Osteocyte (in vitro differentiated cells): Measurements from ENCODE around the gene PRRG1. TPM values are rescaled to one million over a fixed set of nuclear protein-coding genes. Genes with fewer than 3 reads are reported as not detected.
"Not testable (repeated sequence)": the region's sequence is repeated elsewhere in the genome, so short reads cannot be mapped to it uniquely, and the experiment has no call there.

ENCODE experiments used
- DNase-seq: peaks from one replicate; pipeline ENCODE4 v3.0.0; 2021; ENCODE audit warnings: mixed read lengths; ENCODE audit not compliant: unreplicated experiment; ENCODE audit errors: extremely low spot score
- H3K27ac Mint-ChIP-seq: one replicate; pipeline ENCODE4 v1.8.0; 2021; ENCODE audit warnings: mild to moderate bottlenecking, mixed read lengths; ENCODE audit not compliant: unreplicated experiment
- H3K27me3 Mint-ChIP-seq: one replicate; pipeline ENCODE4 v1.8.0; 2021; ENCODE audit warnings: mixed read lengths; ENCODE audit not compliant: unreplicated experiment
- H3K36me3 Mint-ChIP-seq: one replicate; pipeline ENCODE4 v1.8.0; 2021; ENCODE audit warnings: mixed read lengths; ENCODE audit not compliant: unreplicated experiment
- H3K4me1 Mint-ChIP-seq: one replicate; pipeline ENCODE4 v1.8.0; 2021; ENCODE audit warnings: mixed read lengths; ENCODE audit not compliant: unreplicated experiment
- H3K4me3 Mint-ChIP-seq: one replicate; pipeline ENCODE4 v1.8.0; 2021; ENCODE audit warnings: mild to moderate bottlenecking, moderate library complexity, mixed read lengths; ENCODE audit not compliant: unreplicated experiment
- H3K9me3 Mint-ChIP-seq: one replicate; pipeline ENCODE4 v1.8.0; 2021; ENCODE audit warnings: mixed read lengths; ENCODE audit not compliant: unreplicated experiment
- CTCF ChIP-seq: fragments of 200-600 bp; sonication (generic); IDR thresholded peaks from 2 replicates; pipeline ENCODE4 v1.5.0; 2021; ENCODE audit warnings: antibody characterized with exemption, mild to moderate bottlenecking, moderate library complexity
- total RNA-seq: library from RNA; stranded (reverse); gene quantifications from 2 replicates; pipeline ENCODE4 v1.2.1, GENCODE V29; 2021

Gene PRRG1
- total RNA-seq, 1 donor from 2014 or later: 9.8 TPM

- DNase-seq: no peak
- no peak for TF ChIP-seq CTCF
- Mint-ChIP-seq H3K9me3 (peaks cover 11% of the 10 kb centered on the region), H3K27ac (no peak overlapping the region), H3K36me3 (no peaks in the 10 kb centered on the region), H3K27me3 (no peaks in the 10 kb centered on the region), H3K4me1 (peaks cover 9% of the 10 kb centered on the region), H3K4me3 (no peak overlapping the region)
Observed at GRCh38 chrX:37455381-37455780, 106.2 kb downstream of the PRRG1 start.

DNA sequence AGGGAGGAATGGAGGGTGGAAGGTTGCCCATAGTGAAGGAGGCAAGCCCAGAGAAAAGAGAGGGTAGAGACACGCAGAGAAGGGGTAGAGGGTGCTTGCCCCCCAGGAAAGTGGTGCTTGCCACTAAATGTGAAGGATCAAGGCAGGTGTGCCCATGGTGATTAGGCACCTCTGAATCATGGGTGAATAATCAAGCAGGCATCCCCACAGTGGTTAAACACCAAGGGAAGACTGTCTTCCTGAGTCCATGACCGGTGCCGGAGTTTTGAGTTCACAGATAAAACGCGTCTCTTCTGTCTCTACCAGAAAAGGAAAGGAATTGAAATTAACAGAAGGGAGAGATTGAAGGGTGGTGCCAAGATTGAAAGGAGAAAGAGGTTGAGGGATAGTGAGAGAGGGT lies 111.1 kb downstream of the PRRG1 start:
- DNase-seq, H3K4me1 Mint-ChIP-seq, H3K4me3 Mint-ChIP-seq, H3K27ac Mint-ChIP-seq, H3K36me3 Mint-ChIP-seq, H3K27me3 Mint-ChIP-seq: not testable (repeated sequence)
- H3K9me3 Mint-ChIP-seq: peaks cover 20% of the 10 kb centered on the region

- Mint-ChIP-seq H3K4me3 (no peak overlapping the region), H3K9me3 (peaks cover 20% of the 10 kb centered on the region), H3K4me1 (no peaks in the 10 kb centered on the region), H3K36me3 (no peaks in the 10 kb centered on the region), H3K27me3 (no peaks in the 10 kb centered on the region), H3K27ac (no peak overlapping the region)
- no peak for DNase-seq
- TF ChIP-seq CTCF: no peak
Observed at GRCh38 chrX:37462346-37462745, 113.2 kb downstream of the PRRG1 start.

GRCh38 chrX:37468124-37468739 lies 119.1 kb downstream of the PRRG1 start:
- no peak for DNase-seq
- no peaks in the 10 kb centered on the region for H3K9me3 Mint-ChIP-seq
- no peak overlapping the region for H3K27ac Mint-ChIP-seq

GRCh38 chrX:37470711-37471110 lies 121.5 kb downstream of the PRRG1 start:
- Mint-ChIP-seq H3K27ac (no peak overlapping the region), H3K4me3 (no peak overlapping the region), H3K4me1 (no peaks in the 10 kb centered on the region), H3K9me3 (no peaks in the 10 kb centered on the region), H3K36me3 (no peaks in the 10 kb centered on the region), H3K27me3 (no peaks in the 10 kb centered on the region)
- no peak for TF ChIP-seq CTCF
- DNase-seq: no peak

More at GRCh38 chrX:37468124-37468739, 119.1 kb downstream of the PRRG1 start:
- no peak for TF ChIP-seq CTCF
- H3K27me3 Mint-ChIP-seq: no peaks in the 10 kb centered on the region
- no peaks in the 10 kb centered on the region for H3K36me3 Mint-ChIP-seq
- H3K4me1 Mint-ChIP-seq: no peaks in the 10 kb centered on the region
- no peak overlapping the region for H3K4me3 Mint-ChIP-seq

- H3K4me1 Mint-ChIP-seq: no peaks in the 10 kb centered on the region
- peaks cover 4% of the 10 kb centered on the region for H3K9me3 Mint-ChIP-seq
- no peaks in the 10 kb centered on the region for H3K27me3 Mint-ChIP-seq
- no peak for TF ChIP-seq CTCF
- no peak overlapping the region for H3K27ac Mint-ChIP-seq
- DNase-seq: no peak
- no peaks in the 10 kb centered on the region for H3K36me3 Mint-ChIP-seq
- H3K4me3 Mint-ChIP-seq: no peak overlapping the region
Observed at GRCh38 chrX:37472836-37473235, 123.7 kb downstream of the PRRG1 start.
